Activated CD8-positive, alpha-beta T cell treated with anti-CD3 and anti-CD28 coated beads for 36 hours (primary cell): Measurements from ENCODE around the gene PPDPF. TPM values are rescaled to one million over a fixed set of nuclear protein-coding genes. Genes with fewer than 3 reads are reported as not detected.

ENCODE experiments used
- total RNA-seq, 2 experiments: library from RNA; stranded (reverse); gene quantifications; one replicate each; pipeline ENCODE4 v1.2.3, GENCODE V29; 2021

Gene PPDPF
- total RNA-seq, 2 experiments from 2014 or later, result 193 to 226 TPM

Other genes starting within 250 kb of the PPDPF start
- gene ARFGAP1, start 248.0 kb upstream of the PPDPF start, total RNA-seq, result 10 to 100 TPM; 71.3 to 75.0 TPM
- gene COL20A1, start 227.6 kb upstream of the PPDPF start, total RNA-seq, result under 1 TPM in 1 of 2 experiments, not detected in 1; 0.04 TPM
- not detected for gene CHRNA4, start 159.4 kb upstream of the PPDPF start, total RNA-seq
- not detected for gene KCNQ2, start 48.1 kb upstream of the PPDPF start, total RNA-seq
- 1 to 10 TPM; 1.4 to 2.2 TPM for gene EEF1A2, start 21.7 kb upstream of the PPDPF start, total RNA-seq
- under 1 TPM in 1 of 2 experiments, not detected in 1; 0.18 TPM for gene PTK6, start 16.6 kb downstream of the PPDPF start, total RNA-seq
- not detected for gene SRMS, start 27.0 kb downstream of the PPDPF start, total RNA-seq
- under 1 TPM; 0.23 to 0.27 TPM for gene FNDC11, start 33.4 kb downstream of the PPDPF start, total RNA-seq
- 10 to 100 TPM; 14.3 to 17.6 TPM for gene HELZ2, start 53.5 kb downstream of the PPDPF start, total RNA-seq
- 10 to 100 TPM; 16.2 to 16.3 TPM for gene GMEB2, start 106.3 kb downstream of the PPDPF start, total RNA-seq
- 10 to 100 TPM; 17.8 to 18.4 TPM for gene STMN3, start 132.7 kb downstream of the PPDPF start, total RNA-seq
- 10 to 100 TPM; 37.4 to 39.1 TPM for gene RTEL1, start 137.5 kb downstream of the PPDPF start, total RNA-seq
- gene TNFRSF6B, start 175.9 kb downstream of the PPDPF start, total RNA-seq, result not detected
- 10 to 100 TPM; 41.7 to 44.2 TPM for gene ARFRP1, start 187.2 kb downstream of the PPDPF start, total RNA-seq
- 10 to 100 TPM; 22.4 to 22.5 TPM for gene ZGPAT, start 187.3 kb downstream of the PPDPF start, total RNA-seq
- gene LIME1, start 215.9 kb downstream of the PPDPF start, total RNA-seq, result 10 to 100 TPM; 15.5 to 16.8 TPM
- 10 to 100 TPM; 38.5 to 39.8 TPM for gene SLC2A4RG, start 219.0 kb downstream of the PPDPF start, total RNA-seq